CD4-positive, alpha-beta memory T cell (primary cell): ENCODE data around the gene LRSAM1. TPM values are rescaled to one million over a fixed set of nuclear protein-coding genes. Genes with fewer than 3 reads are reported as not detected.

ENCODE experiments used
- CTCF ChIA-PET: fragments of 350-600 bp; sonication (Branson Sonifier 250); formaldehyde crosslinking; loops from one replicate; lab custom pipeline; 2021; ENCODE audit warnings: inconsistent platforms; ENCODE audit not compliant: partially characterized antibody; lab: Charles Lee
- POLR2A ChIA-PET: fragments of 350-600 bp; sonication (Branson Sonifier 250); formaldehyde crosslinking; loops from one replicate; lab custom pipeline; 2021; ENCODE audit not compliant: partially characterized antibody; lab: Charles Lee
- DNase-seq, 5 donors: peaks; one replicate each; pipeline versions ENCODE4 v3.0.0 to v3.0.0-alpha.2; 2020 to 2022; ENCODE audit warnings: mixed read lengths in 1 of 5
- H3K27ac ChIP-seq: one replicate; pipeline ENCODE4 v1.7.0; 2013; ENCODE audit warnings: low read depth, low read length
- H3K27me3 ChIP-seq: 2 replicates; pipeline ENCODE4 v1.7.0; 2013; ENCODE audit warnings: mild to moderate bottlenecking, low read length, moderate library complexity; ENCODE audit not compliant: insufficient read depth
- H3K36me3 ChIP-seq: 2 replicates; pipeline ENCODE4 v1.7.0; 2013; ENCODE audit warnings: mild to moderate bottlenecking, low read length, moderate library complexity; ENCODE audit not compliant: insufficient read depth
- H3K4me1 ChIP-seq: 2 replicates; pipeline ENCODE4 v1.7.0; 2013; ENCODE audit warnings: mild to moderate bottlenecking, low read length, moderate library complexity; ENCODE audit not compliant: insufficient read depth
- H3K4me3 ChIP-seq, 2 donors: one replicate each; pipeline ENCODE4 v1.7.0; 2013; ENCODE audit warnings: low read length in 2 of 2, mild to moderate bottlenecking in 1 of 2
- H3K9me3 ChIP-seq, 2 donors: one replicate each; pipeline ENCODE4 v1.7.0; 2013; ENCODE audit warnings: low read length in 2 of 2, control low read depth in 1 of 2; ENCODE audit not compliant: control insufficient read depth in 1 of 2
- H3K27ac Mint-ChIP-seq, 7 donors: one replicate each; pipeline ENCODE4 v1.8.0; 2020 to 2021; ENCODE audit warnings: mixed read lengths in 7 of 7, mild to moderate bottlenecking in 6 of 7, inconsistent platforms in 3 of 7, moderate library complexity in 3 of 7
- H3K27me3 Mint-ChIP-seq, 2 donors: one replicate each; pipeline ENCODE4 v1.8.0; 2020 to 2021; ENCODE audit warnings: mixed read lengths in 2 of 2
- H3K36me3 Mint-ChIP-seq, 2 donors: one replicate each; pipeline ENCODE4 v1.8.0; 2020 to 2021; ENCODE audit warnings: mixed read lengths in 2 of 2, inconsistent platforms in 1 of 2, mild to moderate bottlenecking in 1 of 2
- H3K4me1 Mint-ChIP-seq, 4 donors: one replicate each; pipeline ENCODE4 v1.8.0; 2020 to 2021; ENCODE audit warnings: mixed read lengths in 4 of 4, mild to moderate bottlenecking in 1 of 4
- H3K4me3 Mint-ChIP-seq, 8 donors: one replicate each; pipeline ENCODE4 v1.8.0; 2020 to 2021; ENCODE audit warnings: mixed read lengths in 8 of 8, mild to moderate bottlenecking in 7 of 8, moderate library complexity in 6 of 8, inconsistent platforms in 3 of 8
- H3K9me3 Mint-ChIP-seq, 8 donors: one replicate each; pipeline ENCODE4 v1.8.0; 2020 to 2021; ENCODE audit warnings: mixed read lengths in 8 of 8, mild to moderate bottlenecking in 5 of 8, inconsistent platforms in 3 of 8, moderate library complexity in 1 of 8
- intact Hi-C: fragments of 100-400 bp; cut with micrococcal nuclease; formaldehyde crosslinking; loops from one replicate; pipeline ENCODE4 v1.15.1; 2023
- polyA plus RNA-seq, 2 donors: library from polyadenylated mRNA; unstranded; fragments of 300-500 nt; fragmentation: Illumina TruSeq; gene quantifications; one replicate each; pipeline ENCODE4 v1.2.3, GENCODE V29; 2021
- total RNA-seq, 2 experiments: library from RNA; stranded (reverse); gene quantifications; one replicate each; pipeline ENCODE4 v1.2.3, GENCODE V29; 2021

LRSAM1 gene
- total and polyA plus RNA-seq, 4 experiments from 2014 or later: 4.3 to 31.3 (median 19.9) TPM

DNA sequence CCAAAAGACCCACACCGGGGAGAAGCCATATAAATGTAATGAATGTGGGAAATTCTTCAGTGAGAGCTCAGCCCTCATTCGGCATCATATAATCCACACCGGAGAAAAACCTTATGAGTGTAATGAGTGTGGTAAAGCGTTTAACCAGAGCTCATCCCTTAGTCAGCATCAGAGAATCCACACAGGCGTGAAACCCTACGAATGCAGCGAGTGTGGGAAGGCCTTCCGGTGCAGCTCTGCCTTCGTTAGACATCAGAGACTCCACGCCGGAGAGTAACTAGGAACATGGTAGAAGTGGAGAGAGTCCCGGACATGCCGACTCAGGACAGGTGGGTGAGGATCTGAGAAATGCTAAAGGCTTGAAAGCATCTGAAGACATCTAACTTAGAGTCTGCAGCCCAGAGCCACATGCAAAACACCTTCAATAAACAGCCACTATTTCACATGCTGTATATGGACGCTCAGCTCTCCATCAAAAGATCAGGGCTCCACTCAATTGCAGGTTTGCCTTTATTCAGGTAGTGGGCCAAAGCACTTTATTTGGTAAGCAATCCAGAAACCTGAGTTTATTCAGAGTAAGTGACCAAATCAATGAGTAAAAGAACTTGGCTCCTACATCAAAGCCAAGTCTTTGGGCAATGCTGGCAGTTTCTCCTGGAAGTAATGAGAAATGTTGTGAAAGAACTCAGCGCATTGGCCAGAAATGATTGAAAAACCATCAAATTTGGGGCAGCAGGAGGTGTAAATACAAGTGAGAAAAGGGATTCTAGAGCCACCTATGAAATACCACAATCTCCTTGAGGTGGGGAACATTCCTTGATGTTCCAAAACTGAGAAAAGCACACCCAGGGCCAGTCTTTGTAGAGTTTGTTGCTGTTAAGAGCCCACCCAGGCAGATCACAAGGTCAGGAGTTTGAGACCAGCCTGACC lies 6.1 kb upstream of the LRSAM1 start:
- no peak for DNase-seq
- Mint-ChIP-seq H3K27ac (peak overlapping the region in 3 of 7 donors; percentile 37 to 75 (median 52)), H3K9me3 (peaks cover 0 to 5% (median 0%) of the 10 kb centered on the region in 8 donors), H3K4me3 (no peak overlapping the region), H3K27me3 (no peaks in the 10 kb centered on the region), H3K36me3 (peaks cover 64 to 83% of the 10 kb centered on the region in 2 donors), H3K4me1 (peaks cover 17 to 36% (median 26%) of the 10 kb centered on the region in 4 donors)
- Histone ChIP-seq H3K9me3 (no peaks in the 10 kb centered on the region), H3K4me3 (no peak overlapping the region), H3K36me3 (peaks cover 74% of the 10 kb centered on the region), H3K4me1 (peaks cover 14% of the 10 kb centered on the region), H3K27me3 (no peaks in the 10 kb centered on the region), H3K27ac (no peak overlapping the region)
- ChIA-PET CTCF (interaction anchor here (1.6 kb wide), 1 partner anchor 10 kb away, joined by 3 read pairs; no protein-coding TSS in a partner anchor), POLR2A (interaction anchor here (1.7 kb wide), 1 partner anchor 221 kb away, joined by 5 read pairs; no protein-coding TSS in a partner anchor)
- intact Hi-C loops: no loop called here

DNA sequence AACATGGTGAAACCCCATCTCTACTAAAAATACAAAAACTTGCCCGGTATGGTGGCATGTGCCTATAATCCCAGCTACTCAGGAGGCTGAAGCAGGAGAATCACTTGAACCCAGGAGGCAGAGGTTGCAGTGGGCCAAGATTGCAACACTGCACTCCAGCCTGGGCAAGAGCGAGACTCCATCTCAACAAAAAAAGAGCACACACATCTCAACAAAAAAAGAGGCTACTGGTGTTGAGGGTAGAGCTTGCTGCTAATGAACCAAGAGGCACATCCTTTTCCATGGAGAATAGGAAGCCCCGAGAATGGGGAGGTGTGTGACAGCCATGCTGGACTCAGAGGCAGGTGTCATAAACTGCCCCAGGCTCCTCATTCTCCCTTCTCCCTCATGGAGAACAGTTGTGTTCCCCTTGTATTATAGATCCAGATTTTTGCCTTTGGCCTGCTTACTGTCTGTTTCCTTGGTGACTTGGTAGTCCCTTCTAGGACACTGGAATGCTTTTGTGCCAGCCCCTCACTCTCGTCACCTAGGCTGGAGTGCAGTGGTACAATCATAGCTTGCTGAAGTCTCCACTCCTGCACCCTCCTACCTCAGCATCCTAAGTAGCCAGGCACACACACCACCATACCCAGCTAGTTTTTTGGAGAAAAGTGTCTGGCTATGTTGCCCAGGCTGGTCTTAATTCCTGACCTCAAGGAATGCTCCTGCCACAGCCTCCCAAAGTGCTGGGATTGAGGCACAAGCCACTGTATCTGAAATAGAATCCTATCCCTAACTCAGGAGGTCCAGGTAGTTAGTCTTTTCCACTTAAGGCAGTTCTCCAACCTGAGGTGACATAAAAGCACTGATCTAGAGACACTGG lies 5.2 kb upstream of the LRSAM1 start:
- no peak overlapping the region for H3K4me3 Mint-ChIP-seq
- Histone ChIP-seq H3K9me3 (no peaks in the 10 kb centered on the region), H3K4me1 (peaks cover 18% of the 10 kb centered on the region), H3K4me3 (no peak overlapping the region), H3K27me3 (no peaks in the 10 kb centered on the region), H3K27ac (no peak overlapping the region), H3K36me3 (peaks cover 65% of the 10 kb centered on the region)
- peaks cover 22 to 45% (median 30%) of the 10 kb centered on the region in 4 donors for H3K4me1 Mint-ChIP-seq
- no peak for DNase-seq
- peaks cover 0 to 6% (median 0%) of the 10 kb centered on the region in 8 donors for H3K9me3 Mint-ChIP-seq
- intact Hi-C loops: no loop called here
- CTCF ChIA-PET: no interaction called here
- H3K27me3 Mint-ChIP-seq: no peaks in the 10 kb centered on the region
- H3K27ac Mint-ChIP-seq: peak overlapping the region in 6 of 7 donors; percentile 32 to 97 (median 60)
- POLR2A ChIA-PET: interaction anchor here (1.2 to 1.7 kb wide), 2 partner anchors 22 to 222 kb away, joined by 3 to 5 read pairs; partner anchors contain the start of gene ZNF79
- peaks cover 55 to 83% of the 10 kb centered on the region in 2 donors for H3K36me3 Mint-ChIP-seq

DNA sequence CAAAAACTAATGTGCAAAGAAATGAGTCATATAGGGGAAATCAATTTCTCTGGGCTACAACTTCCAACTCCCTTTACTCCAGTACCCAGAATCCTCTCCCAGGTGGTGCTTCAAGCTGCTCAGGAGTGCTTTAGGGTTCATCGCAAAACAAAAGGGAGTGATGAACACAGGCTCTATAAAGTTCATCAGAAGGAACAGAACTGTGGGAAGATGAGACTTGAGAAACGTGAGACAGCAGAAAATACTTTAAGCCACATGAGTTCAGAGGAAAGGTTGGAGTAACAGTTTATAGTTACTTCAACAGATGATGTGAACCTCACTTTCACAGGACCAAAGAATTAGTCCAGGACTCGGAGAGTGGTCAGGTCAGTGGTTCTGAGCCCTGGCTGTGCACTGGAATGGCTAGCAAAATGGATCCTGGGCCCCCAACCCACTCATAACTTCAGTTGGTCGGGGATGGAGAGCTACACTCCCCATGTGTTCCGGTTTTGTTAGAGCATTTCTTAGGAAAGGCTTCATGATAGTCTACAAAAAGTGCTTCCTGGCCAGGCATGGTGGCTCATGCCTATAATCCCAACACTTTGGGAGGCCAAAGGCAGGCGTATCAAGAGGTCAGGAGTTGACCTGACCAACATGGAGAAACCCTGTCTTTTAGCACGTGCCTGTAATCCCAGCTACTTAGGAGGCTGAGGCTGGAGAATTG lies 4.4 kb upstream of the LRSAM1 start:
- Mint-ChIP-seq H3K4me3 (no peak overlapping the region), H3K4me1 (peaks cover 22 to 52% (median 31%) of the 10 kb centered on the region in 4 donors), H3K9me3 (peaks cover 0 to 8% (median 0%) of the 10 kb centered on the region in 8 donors), H3K36me3 (peaks cover 52 to 87% of the 10 kb centered on the region in 2 donors), H3K27me3 (no peaks in the 10 kb centered on the region), H3K27ac (peak overlapping the region in 3 of 7 donors; percentile 58 to 97 (median 62))
- POLR2A ChIA-PET: interaction anchor here (0.7 to 1.7 kb wide), 3 partner anchors 23 to 222 kb away, joined by 3 to 5 read pairs (median 3); partner anchors contain the start of gene ZNF79
- no peaks in the 10 kb centered on the region for H3K27me3 ChIP-seq
- intact Hi-C loops: no loop called here
- CTCF ChIA-PET: no interaction called here
- peaks cover 20% of the 10 kb centered on the region for H3K4me1 ChIP-seq
- H3K36me3 ChIP-seq: peaks cover 61% of the 10 kb centered on the region
- no peaks in the 10 kb centered on the region for H3K9me3 ChIP-seq
- H3K27ac ChIP-seq: no peak overlapping the region
- no peak overlapping the region for H3K4me3 ChIP-seq
- no peak for DNase-seq

DNA sequence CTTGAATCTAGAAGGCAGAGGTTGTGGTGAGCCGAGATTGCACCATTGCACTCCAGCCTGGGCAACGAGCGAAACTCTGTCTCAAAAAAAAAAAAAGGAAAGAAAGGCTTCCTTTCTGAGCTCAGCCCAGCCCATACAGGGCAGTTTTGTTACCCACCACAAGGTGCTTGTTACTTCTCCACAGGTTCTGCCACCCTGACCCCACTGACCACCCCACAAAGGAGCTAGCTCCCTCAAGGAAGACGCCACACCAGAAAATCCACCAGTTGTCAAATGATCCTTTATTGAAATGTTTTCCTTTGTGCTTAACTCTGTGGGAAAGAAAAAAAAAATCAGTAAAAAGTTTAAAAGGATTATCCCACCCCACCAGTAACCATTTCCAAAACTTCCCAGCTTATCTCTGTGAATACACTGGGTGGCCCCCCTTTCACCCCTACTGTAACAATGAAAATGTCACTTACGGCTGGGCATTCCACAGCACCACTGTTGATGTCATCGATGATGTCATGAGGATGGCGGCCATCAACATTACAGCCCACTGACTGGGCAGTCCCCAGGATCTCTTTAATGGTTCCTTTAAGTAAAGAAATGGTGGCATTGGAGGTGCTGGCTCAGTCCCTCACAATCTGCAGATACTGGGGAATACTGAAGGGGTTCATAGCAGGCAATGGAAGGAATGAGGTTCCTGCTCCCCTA lies 3.7 kb upstream of the LRSAM1 start:
- no peak overlapping the region for H3K27ac ChIP-seq
- Mint-ChIP-seq H3K36me3 (peaks cover 52 to 82% of the 10 kb centered on the region in 2 donors), H3K27me3 (no peaks in the 10 kb centered on the region), H3K4me1 (peaks cover 24 to 59% (median 37%) of the 10 kb centered on the region in 4 donors), H3K9me3 (peaks cover 0 to 8% (median 0%) of the 10 kb centered on the region in 8 donors), H3K4me3 (peak overlapping the region in 1 of 8 donors; percentile 53), H3K27ac (peak overlapping the region in 6 of 7 donors; percentile 27 to 98 (median 66))
- H3K4me3 ChIP-seq: no peak overlapping the region
- no peaks in the 10 kb centered on the region for H3K9me3 ChIP-seq
- POLR2A ChIA-PET: interaction anchor here (0.6 to 1.7 kb wide), 5 partner anchors 18 to 426 kb away, joined by 3 to 6 read pairs (median 3); partner anchors contain the start of gene ZNF79
- intact Hi-C loops: no loop called here
- CTCF ChIA-PET: no interaction called here
- peaks cover 27% of the 10 kb centered on the region for H3K4me1 ChIP-seq
- no peaks in the 10 kb centered on the region for H3K27me3 ChIP-seq
- DNase-seq: no peak
- peaks cover 61% of the 10 kb centered on the region for H3K36me3 ChIP-seq

DNA sequence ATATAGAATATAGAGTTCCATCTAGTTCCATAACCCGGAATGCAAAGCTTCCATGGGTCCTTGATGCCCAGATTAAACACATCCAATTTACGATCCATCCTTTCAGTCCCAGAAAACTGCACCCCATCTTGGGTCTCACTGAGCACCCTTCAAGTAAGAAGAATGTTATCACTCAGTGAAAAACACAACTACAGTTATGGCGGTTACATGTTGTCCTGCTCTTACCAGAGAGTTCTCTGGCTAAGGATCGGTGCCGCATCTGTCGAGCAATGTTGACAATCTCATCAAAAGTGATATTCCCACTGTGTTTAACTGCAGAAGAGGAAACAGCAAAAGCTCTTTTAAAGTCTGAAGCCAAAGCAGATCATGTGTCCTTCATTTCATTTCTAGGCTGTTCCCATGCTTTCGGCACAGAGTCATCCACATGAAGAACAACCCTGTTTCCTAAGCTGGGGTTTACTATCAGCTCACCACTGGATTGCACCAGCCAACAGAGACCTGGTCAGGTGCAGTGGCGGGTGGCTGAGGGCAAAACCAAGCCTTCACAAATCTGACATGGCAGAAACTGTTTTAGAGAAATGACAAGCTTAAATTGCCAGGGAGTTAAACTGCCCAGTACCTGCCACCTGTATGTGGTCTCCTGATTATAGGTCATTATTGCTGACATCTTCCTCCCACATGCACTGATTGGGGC lies 3.1 kb upstream of the LRSAM1 start:
- Histone ChIP-seq H3K4me3 (no peak overlapping the region), H3K36me3 (peaks cover 57% of the 10 kb centered on the region), H3K4me1 (peaks cover 29% of the 10 kb centered on the region), H3K27ac (peak overlapping the region; percentile 83), H3K9me3 (no peaks in the 10 kb centered on the region), H3K27me3 (no peaks in the 10 kb centered on the region)
- Mint-ChIP-seq H3K27ac (peak overlapping the region in 6 of 7 donors; percentile 70 to 98 (median 96)), H3K27me3 (no peaks in the 10 kb centered on the region), H3K36me3 (peaks cover 52 to 79% of the 10 kb centered on the region in 2 donors), H3K4me1 (peaks cover 26 to 62% (median 39%) of the 10 kb centered on the region in 4 donors), H3K9me3 (peaks cover 0 to 8% (median 0%) of the 10 kb centered on the region in 8 donors), H3K4me3 (peak overlapping the region in 6 of 8 donors; percentile 25 to 99 (median 42))
- ChIA-PET CTCF (no interaction called here), POLR2A (interaction anchor here (0.6 to 0.8 kb wide), 3 partner anchors 11 to 224 kb away, joined by 3 read pairs; no protein-coding TSS in a partner anchor)
- intact Hi-C loops: no loop called here
- DNase-seq: no peak
